Liver (tissue), 9 donors: ENCODE results near the gene NCAM1. TPM values are rescaled to one million over a fixed set of nuclear protein-coding genes. Genes with fewer than 3 reads are reported as not detected.

Experiments used
- DNase-seq: peaks from one replicate; pipeline ENCODE4 v3.0.0-alpha.2; 2017; ENCODE audit warnings: low spot score
- H3K27ac ChIP-seq, 2 donors: one replicate each; pipeline ENCODE4 v1.7.0; 2013; ENCODE audit warnings: inconsistent platforms in 2 of 2, low read length in 2 of 2, control low read depth in 1 of 2, low read depth in 1 of 2, mild to moderate bottlenecking in 1 of 2
- H3K27me3 ChIP-seq, 4 donors: one replicate each; pipeline versions ENCODE4 v1.6.1 to v1.7.0; 2013; ENCODE audit warnings: low read length in 3 of 4, inconsistent platforms in 1 of 4, mild to moderate bottlenecking in 1 of 4, moderate library complexity in 1 of 4; ENCODE audit not compliant: control insufficient read depth in 4 of 4, insufficient read depth in 4 of 4
- H3K36me3 ChIP-seq, 4 donors: one replicate each; pipeline versions ENCODE4 v1.6.1 to v1.7.0; 2013; ENCODE audit warnings: low read length in 3 of 4, mild to moderate bottlenecking in 3 of 4, low read depth in 1 of 4, moderate library complexity in 1 of 4; ENCODE audit not compliant: control insufficient read depth in 4 of 4, insufficient read depth in 3 of 4
- H3K4me1 ChIP-seq, 4 donors: one replicate each; pipeline versions ENCODE4 v1.6.1 to v1.7.0; 2013; ENCODE audit warnings: low read length in 3 of 4, mild to moderate bottlenecking in 3 of 4, moderate library complexity in 1 of 4; ENCODE audit not compliant: control insufficient read depth in 4 of 4, insufficient read depth in 4 of 4
- H3K4me3 ChIP-seq, 3 donors: one replicate each; pipeline versions ENCODE4 v1.6.1 to v1.7.0; 2013; ENCODE audit warnings: low read length in 3 of 3, control low read depth in 1 of 3, low read depth in 1 of 3, mild to moderate bottlenecking in 1 of 3
- H3K9ac ChIP-seq, 2 donors: one replicate each; pipeline ENCODE4 v1.7.0; 2013; ENCODE audit warnings: low read length in 2 of 2, mild to moderate bottlenecking in 2 of 2, moderate library complexity in 2 of 2, control low read depth in 1 of 2, low read depth in 1 of 2
- H3K9me3 ChIP-seq, 4 donors: one replicate each; pipeline versions ENCODE4 v1.6.1 to v1.7.0; 2013; ENCODE audit warnings: low read length in 3 of 4; ENCODE audit not compliant: control insufficient read depth in 4 of 4
- FOXA1 ChIP-seq: IDR thresholded peaks from 2 replicates; pipeline ENCODE4 v1.6.1; 2016; ENCODE audit warnings: antibody characterized with exemption
- FOXA2 ChIP-seq: IDR thresholded peaks from 2 replicates; pipeline ENCODE4 v1.6.1; 2016; ENCODE audit warnings: antibody characterized with exemption
- GABPA ChIP-seq, 2 donors: IDR thresholded peaks in 1 of 2; conservative IDR thresholded peaks in 1 of 2; 2 replicates each; pipeline ENCODE4 v1.6.1; 2016; ENCODE audit warnings: antibody characterized with exemption in 2 of 2, mild to moderate bottlenecking in 1 of 2, moderate library complexity in 1 of 2
- HNF4A ChIP-seq, 2 donors: conservative IDR thresholded peaks; 2 replicates each; pipeline ENCODE4 v1.6.1; 2016; ENCODE audit warnings: antibody characterized with exemption in 2 of 2, mild to moderate bottlenecking in 2 of 2
- HNF4G ChIP-seq: IDR thresholded peaks from 2 replicates; pipeline ENCODE4 v1.6.1; 2016; ENCODE audit warnings: antibody characterized with exemption
- JUND ChIP-seq, 2 donors: IDR thresholded peaks; 2 replicates each; pipeline ENCODE4 v1.6.1; 2016; ENCODE audit warnings: antibody characterized with exemption in 2 of 2
- NR2F2 ChIP-seq: IDR thresholded peaks from 2 replicates; pipeline ENCODE4 v1.6.1; 2016; ENCODE audit warnings: antibody characterized with exemption
- RAD21 ChIP-seq, 2 donors: IDR thresholded peaks; 2 replicates each; pipeline ENCODE4 v1.6.1; 2016; ENCODE audit warnings: antibody characterized with exemption in 2 of 2, mild to moderate bottlenecking in 2 of 2
- RXRA ChIP-seq, 2 donors: IDR thresholded peaks; 2 replicates each; pipeline ENCODE4 v1.6.1; 2017 to 2018; ENCODE audit warnings: antibody characterized with exemption in 2 of 2, mild to moderate bottlenecking in 1 of 2
- SP1 ChIP-seq: IDR thresholded peaks from 2 replicates; pipeline ENCODE4 v1.6.1; 2018; ENCODE audit warnings: antibody characterized with exemption, mild to moderate bottlenecking
- TAF1 ChIP-seq: conservative IDR thresholded peaks from 2 replicates; pipeline ENCODE4 v1.6.1; 2016; ENCODE audit warnings: antibody characterized with exemption, mild to moderate bottlenecking
- YY1 ChIP-seq: IDR thresholded peaks from 2 replicates; pipeline ENCODE4 v1.6.1; 2016; ENCODE audit warnings: antibody characterized with exemption, mild to moderate bottlenecking
- WGBS: extraction: QIAGEN DNeasy Blood & Tissue Kit; methylation state at CpG from one replicate; pipeline ENCODE4 v1.1.7; 2013; 5-methylcytosine and 5-hydroxymethylcytosine counted together
- polyA plus RNA-seq, 2 donors: library from polyadenylated mRNA; stranded (reverse) in 1 of 2; unstranded in 1 of 2; fragments of 200-250 nt in 1 of 2; fragments of >200 nt in 1 of 2; fragmentation: Nextera tagmentation in 1 of 2; extraction: Ambion mirVana in 1 of 2; gene quantifications; one replicate each; pipeline versions ENCODE4 v1.2.1 to v1.2.3, GENCODE V29; 2013 to 2015
- total RNA-seq, 2 donors: library from RNA; depleted of rRNA; stranded (reverse); fragments of >200 nt; gene quantifications; one replicate each; pipeline ENCODE4 v1.2.3, GENCODE V29; 2014
- TF ChIP-seq, protein P1 (sequence below): IDR thresholded peaks from 2 replicates; pipeline ENCODE4 v1.6.1; 2016; ENCODE audit warnings: antibody characterized with exemption, mild to moderate bottlenecking
- TF ChIP-seq, protein P2 (sequence below): IDR thresholded peaks from 2 replicates; pipeline ENCODE4 v1.6.1; 2016; ENCODE audit warnings: antibody characterized with exemption
- TF ChIP-seq, protein P3 (sequence below): IDR thresholded peaks from 2 replicates; pipeline ENCODE4 v1.6.1; 2016; ENCODE audit warnings: antibody characterized with exemption
- TF ChIP-seq, protein P4 (sequence below): fragments of 150-350 bp; IDR thresholded peaks from 2 replicates; pipeline ENCODE4 v1.5.1; 2017; ENCODE audit warnings: improper control_type of control experiment, low read depth, low read length; ENCODE audit not compliant: missing input control
- TF ChIP-seq, protein P5 (sequence below): IDR thresholded peaks from 2 replicates; pipeline ENCODE4 v1.6.1; 2016; ENCODE audit warnings: antibody characterized with exemption
- donor health status: healthy.
- donor health status: healthy.
- donor health status: healthy.
- donor health status: healthy.
- donor health status: healthy.

NCAM1 gene
- total and polyA plus RNA-seq, 4 donors, result 0.65 to 2.1 (median 0.88) TPM

DNA sequence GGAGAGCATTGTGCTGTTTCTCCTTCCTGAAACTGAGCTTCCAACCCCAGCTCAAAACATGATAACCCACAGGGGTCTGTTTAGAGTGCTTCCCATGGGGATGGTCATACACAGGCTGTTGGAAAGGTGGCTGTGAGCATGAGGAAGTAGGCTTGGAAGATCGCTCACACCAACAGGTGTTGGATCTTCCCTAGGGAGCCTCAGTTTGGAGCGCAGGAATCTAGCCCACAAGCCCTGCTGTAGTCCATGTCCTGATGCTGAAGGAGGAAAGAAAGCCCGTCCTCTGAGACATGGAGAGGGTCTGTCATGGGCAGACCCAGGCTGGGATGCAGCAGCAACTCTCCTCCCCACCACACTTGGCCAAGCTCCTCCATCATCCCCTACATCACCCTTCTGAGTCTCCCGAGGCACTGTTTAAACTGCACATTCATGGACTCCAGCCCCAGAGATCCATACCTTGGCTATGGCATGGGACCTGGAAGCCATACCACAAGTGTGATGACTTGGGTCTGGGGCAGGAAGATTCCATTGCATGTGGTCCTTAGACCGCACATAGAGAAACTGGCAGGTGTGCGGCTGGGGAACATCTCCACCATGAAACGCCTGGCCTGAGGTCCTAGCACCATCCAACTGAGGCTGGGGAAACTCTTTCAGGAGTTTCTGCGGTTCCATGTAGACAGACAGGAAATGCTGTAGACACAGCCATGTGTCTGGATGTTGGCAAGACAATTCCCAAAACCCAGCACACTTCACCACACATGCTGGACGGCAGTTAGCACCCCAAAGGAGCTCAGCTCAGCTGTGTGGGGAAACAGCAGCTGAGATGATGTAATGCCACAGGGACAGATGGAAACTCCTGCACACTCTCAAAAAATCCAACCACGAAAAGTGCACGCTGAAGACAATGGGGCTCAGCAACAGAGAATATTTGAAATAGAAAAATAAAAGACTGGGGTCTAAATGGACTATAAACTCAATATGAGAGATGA is 325.6 kb downstream of the NCAM1 start:
- Histone ChIP-seq H3K27me3 (no peaks in the 10 kb centered on the region), H3K4me3 (no peak overlapping the region), H3K9me3 (no peaks in the 10 kb centered on the region), H3K36me3 (no peaks in the 10 kb centered on the region), H3K4me1 (no peaks in the 10 kb centered on the region), H3K9ac (no peak overlapping the region), H3K27ac (no peak overlapping the region)
- no peak for DNase-seq
- TF ChIP-seq RXRA (IDR thresholded peaks at IDR 0.05) (no peak), JUND (IDR thresholded peaks at IDR 0.05) (no peak), FOXA1 (no peak), FOXA2 (no peak), SP1 (no peak), HNF4A (conservative IDR thresholded peaks at IDR 0.05) (no peak), YY1 (no peak), HNF4G (no peak)
- TF ChIP-seq, protein P1, sequence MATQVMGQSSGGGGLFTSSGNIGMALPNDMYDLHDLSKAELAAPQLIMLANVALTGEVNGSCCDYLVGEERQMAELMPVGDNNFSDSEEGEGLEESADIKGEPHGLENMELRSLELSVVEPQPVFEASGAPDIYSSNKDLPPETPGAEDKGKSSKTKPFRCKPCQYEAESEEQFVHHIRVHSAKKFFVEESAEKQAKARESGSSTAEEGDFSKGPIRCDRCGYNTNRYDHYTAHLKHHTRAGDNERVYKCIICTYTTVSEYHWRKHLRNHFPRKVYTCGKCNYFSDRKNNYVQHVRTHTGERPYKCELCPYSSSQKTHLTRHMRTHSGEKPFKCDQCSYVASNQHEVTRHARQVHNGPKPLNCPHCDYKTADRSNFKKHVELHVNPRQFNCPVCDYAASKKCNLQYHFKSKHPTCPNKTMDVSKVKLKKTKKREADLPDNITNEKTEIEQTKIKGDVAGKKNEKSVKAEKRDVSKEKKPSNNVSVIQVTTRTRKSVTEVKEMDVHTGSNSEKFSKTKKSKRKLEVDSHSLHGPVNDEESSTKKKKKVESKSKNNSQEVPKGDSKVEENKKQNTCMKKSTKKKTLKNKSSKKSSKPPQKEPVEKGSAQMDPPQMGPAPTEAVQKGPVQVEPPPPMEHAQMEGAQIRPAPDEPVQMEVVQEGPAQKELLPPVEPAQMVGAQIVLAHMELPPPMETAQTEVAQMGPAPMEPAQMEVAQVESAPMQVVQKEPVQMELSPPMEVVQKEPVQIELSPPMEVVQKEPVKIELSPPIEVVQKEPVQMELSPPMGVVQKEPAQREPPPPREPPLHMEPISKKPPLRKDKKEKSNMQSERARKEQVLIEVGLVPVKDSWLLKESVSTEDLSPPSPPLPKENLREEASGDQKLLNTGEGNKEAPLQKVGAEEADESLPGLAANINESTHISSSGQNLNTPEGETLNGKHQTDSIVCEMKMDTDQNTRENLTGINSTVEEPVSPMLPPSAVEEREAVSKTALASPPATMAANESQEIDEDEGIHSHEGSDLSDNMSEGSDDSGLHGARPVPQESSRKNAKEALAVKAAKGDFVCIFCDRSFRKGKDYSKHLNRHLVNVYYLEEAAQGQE, result no peak
- TF ChIP-seq, protein P2, sequence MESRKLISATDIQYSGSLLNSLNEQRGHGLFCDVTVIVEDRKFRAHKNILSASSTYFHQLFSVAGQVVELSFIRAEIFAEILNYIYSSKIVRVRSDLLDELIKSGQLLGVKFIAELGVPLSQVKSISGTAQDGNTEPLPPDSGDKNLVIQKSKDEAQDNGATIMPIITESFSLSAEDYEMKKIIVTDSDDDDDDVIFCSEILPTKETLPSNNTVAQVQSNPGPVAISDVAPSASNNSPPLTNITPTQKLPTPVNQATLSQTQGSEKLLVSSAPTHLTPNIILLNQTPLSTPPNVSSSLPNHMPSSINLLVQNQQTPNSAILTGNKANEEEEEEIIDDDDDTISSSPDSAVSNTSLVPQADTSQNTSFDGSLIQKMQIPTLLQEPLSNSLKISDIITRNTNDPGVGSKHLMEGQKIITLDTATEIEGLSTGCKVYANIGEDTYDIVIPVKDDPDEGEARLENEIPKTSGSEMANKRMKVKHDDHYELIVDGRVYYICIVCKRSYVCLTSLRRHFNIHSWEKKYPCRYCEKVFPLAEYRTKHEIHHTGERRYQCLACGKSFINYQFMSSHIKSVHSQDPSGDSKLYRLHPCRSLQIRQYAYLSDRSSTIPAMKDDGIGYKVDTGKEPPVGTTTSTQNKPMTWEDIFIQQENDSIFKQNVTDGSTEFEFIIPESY, result no peak
- 91% methylated on average over 11 of the region's 11 CpGs for WGBS

DNA sequence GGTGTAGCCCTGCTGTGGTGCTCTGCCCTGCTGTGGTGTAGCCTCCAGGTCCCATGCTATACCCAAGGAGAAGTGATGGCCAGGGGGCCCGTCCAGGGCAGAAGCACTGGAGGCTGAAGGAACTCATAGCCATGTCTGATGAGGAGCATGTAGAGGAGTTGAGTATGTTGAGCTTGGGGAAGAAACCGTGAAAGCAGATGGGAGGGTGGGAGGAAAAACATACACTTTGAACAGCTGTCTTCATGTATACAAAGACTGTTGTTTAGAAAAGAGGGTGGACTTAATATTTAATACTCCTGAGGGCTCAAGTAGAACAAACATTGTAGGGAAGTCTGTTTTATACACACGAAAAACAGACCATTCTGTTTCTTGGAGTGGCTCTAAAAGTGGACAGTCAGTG is 326.6 kb downstream of the NCAM1 start:
- H3K9ac ChIP-seq, result no peak overlapping the region
- H3K4me1 ChIP-seq, result no peaks in the 10 kb centered on the region
- WGBS, result 75% methylated on average over 3 of the region's 3 CpGs
- no peak overlapping the region for H3K4me3 ChIP-seq
- H3K27ac ChIP-seq, result no peak overlapping the region
- no peaks in the 10 kb centered on the region for H3K36me3 ChIP-seq
- DNase-seq, result no peak
- H3K27me3 ChIP-seq, result no peaks in the 10 kb centered on the region
- H3K9me3 ChIP-seq, result no peaks in the 10 kb centered on the region
- no peak for TF ChIP-seq JUND (IDR thresholded peaks at IDR 0.05)
- TF ChIP-seq, protein P1, result no peak
- TF ChIP-seq FOXA2, result no peak
- no peak for TF ChIP-seq GABPA (IDR thresholded peaks at IDR 0.05 in 1 of 2, conservative IDR thresholded peaks at IDR 0.05 in 1 of 2)
- no peak for TF ChIP-seq RXRA (IDR thresholded peaks at IDR 0.05)
- TF ChIP-seq TAF1, result no peak
- TF ChIP-seq YY1, result no peak
- TF ChIP-seq HNF4G, result no peak
- TF ChIP-seq, protein P3, sequence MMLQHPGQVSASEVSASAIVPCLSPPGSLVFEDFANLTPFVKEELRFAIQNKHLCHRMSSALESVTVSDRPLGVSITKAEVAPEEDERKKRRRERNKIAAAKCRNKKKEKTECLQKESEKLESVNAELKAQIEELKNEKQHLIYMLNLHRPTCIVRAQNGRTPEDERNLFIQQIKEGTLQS, result no peak
- no peak for TF ChIP-seq SP1
- TF ChIP-seq, protein P4, sequence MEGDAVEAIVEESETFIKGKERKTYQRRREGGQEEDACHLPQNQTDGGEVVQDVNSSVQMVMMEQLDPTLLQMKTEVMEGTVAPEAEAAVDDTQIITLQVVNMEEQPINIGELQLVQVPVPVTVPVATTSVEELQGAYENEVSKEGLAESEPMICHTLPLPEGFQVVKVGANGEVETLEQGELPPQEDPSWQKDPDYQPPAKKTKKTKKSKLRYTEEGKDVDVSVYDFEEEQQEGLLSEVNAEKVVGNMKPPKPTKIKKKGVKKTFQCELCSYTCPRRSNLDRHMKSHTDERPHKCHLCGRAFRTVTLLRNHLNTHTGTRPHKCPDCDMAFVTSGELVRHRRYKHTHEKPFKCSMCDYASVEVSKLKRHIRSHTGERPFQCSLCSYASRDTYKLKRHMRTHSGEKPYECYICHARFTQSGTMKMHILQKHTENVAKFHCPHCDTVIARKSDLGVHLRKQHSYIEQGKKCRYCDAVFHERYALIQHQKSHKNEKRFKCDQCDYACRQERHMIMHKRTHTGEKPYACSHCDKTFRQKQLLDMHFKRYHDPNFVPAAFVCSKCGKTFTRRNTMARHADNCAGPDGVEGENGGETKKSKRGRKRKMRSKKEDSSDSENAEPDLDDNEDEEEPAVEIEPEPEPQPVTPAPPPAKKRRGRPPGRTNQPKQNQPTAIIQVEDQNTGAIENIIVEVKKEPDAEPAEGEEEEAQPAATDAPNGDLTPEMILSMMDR, result no peak
- TF ChIP-seq, protein P2, result no peak
- TF ChIP-seq, protein P5, sequence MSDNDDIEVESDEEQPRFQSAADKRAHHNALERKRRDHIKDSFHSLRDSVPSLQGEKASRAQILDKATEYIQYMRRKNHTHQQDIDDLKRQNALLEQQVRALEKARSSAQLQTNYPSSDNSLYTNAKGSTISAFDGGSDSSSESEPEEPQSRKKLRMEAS, result no peak
- TF ChIP-seq NR2F2, result no peak
- TF ChIP-seq RAD21 (IDR thresholded peaks at IDR 0.05), result no peak
